ENCODE data around the gene TIMM50. TPM values are rescaled to one million over a fixed set of nuclear protein-coding genes. Genes with fewer than 3 reads are reported as not detected.
A peak's percentile ranks its signal among the peaks of the same experiment; 100 is the strongest.

The TIMM50 gene
- total RNA-seq, 1 donor from 2014 or later = 39.9 TPM

DNA sequence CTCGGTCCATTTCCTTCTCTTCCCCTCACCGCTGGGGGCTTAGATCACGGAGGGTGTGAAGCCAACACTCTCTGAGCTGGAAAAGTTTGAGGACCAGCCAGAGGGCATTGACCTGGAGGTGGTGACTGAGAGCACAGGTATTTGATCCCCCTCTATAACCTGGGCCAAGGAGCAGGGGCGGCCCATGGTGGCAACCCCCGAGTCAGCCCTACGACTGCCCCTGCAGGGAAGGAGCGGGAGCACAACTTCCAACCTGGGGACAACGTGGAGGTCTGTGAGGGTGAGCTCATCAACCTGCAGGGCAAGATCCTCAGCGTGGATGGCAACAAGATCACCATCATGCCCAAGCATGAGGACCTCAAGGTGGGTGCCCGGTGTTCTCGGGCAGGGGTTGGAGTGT lies 11.6 kb upstream of the TIMM50 start:
- Histone ChIP-seq H3K27me3 (no peaks in the 10 kb centered on the region), H3K4me1 (no peaks in the 10 kb centered on the region), H3K4me2 (no peak overlapping the region), H4K20me1 (ENCODE audit: low read depth) (no peaks in the 10 kb centered on the region), H3K4me3 (no peak overlapping the region), H3K79me2 (ENCODE audit: low read depth) (no peaks in the 10 kb centered on the region), H3K9me3 (ENCODE audit: low read depth) (no peaks in the 10 kb centered on the region), H3K9ac (no peak overlapping the region), H3F3A (ENCODE audit: low read depth) (no peaks in the 10 kb centered on the region), H3K27ac (no peak overlapping the region), H2AFZ (replicated peaks) (no peak overlapping the region), H3K36me3 (no peaks in the 10 kb centered on the region)
- Mint-ChIP-seq H3K4me1 (no peaks in the 10 kb centered on the region), H3K36me3 (peaks cover 43% of the 10 kb centered on the region), H3K27me3 (ENCODE audit: insufficient read depth, low read depth) (peaks cover 6% of the 10 kb centered on the region), H3K9me3 (no peaks in the 10 kb centered on the region), H3K27ac (no peak overlapping the region), H3K4me3 (peak overlapping the region; percentile 52)
- no peak for DNase-seq (ENCODE audit: low spot score)
- TF ChIP-seq CTCF (IDR thresholded peaks at IDR 0.05) = no peak
- TF ChIP-seq EZH2 (IDR thresholded peaks at IDR 0.05) = no peak
- TF ChIP-seq EZH2phosphoT487 (IDR thresholded peaks at IDR 0.05) = no peak

DNA sequence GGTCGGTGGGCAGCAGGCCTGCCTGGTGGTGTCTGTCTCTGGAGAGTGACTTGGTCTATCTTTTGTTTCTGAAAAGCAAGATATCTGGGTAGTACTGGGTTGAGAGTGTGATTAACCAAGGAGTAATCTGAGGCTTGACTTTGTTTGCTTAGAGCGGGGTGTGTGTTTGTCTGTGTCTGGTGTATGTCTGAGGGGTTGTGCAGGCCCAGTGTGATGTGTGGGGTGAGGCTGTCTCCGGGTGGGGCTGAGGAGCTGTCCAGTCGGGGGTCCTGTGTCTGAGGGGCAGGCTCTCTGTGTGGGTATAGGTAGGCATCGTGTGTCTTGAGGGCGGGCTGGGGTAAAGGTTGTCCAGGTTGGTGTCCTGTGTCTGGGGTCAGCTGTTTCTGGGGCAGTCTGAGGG lies 11.1 kb upstream of the TIMM50 start:
- H4K20me1 ChIP-seq (ENCODE audit: low read depth) = no peaks in the 10 kb centered on the region
- H3K4me1 ChIP-seq = no peaks in the 10 kb centered on the region
- no peak overlapping the region for H3K27ac ChIP-seq
- H3K9me3 ChIP-seq (ENCODE audit: low read depth) = no peaks in the 10 kb centered on the region
- TF ChIP-seq CTCF (IDR thresholded peaks at IDR 0.05) = no peak
- TF ChIP-seq EZH2phosphoT487 (IDR thresholded peaks at IDR 0.05) = no peak
- no peak for TF ChIP-seq EZH2 (IDR thresholded peaks at IDR 0.05)
- no peaks in the 10 kb centered on the region for H3K79me2 ChIP-seq (ENCODE audit: low read depth)
- Mint-ChIP-seq H3K4me1 (no peaks in the 10 kb centered on the region), H3K9me3 (no peaks in the 10 kb centered on the region), H3K27me3 (ENCODE audit: insufficient read depth, low read depth) (peaks cover 6% of the 10 kb centered on the region), H3K36me3 (peaks cover 44% of the 10 kb centered on the region), H3K4me3 (peak overlapping the region; percentile 17), H3K27ac (no peak overlapping the region)
- H3K4me3 ChIP-seq = no peak overlapping the region
- no peak overlapping the region for H3K9ac ChIP-seq
- H3F3A ChIP-seq (ENCODE audit: low read depth) = no peaks in the 10 kb centered on the region
- DNase-seq (ENCODE audit: low spot score) = no peak
- no peak overlapping the region for H2AFZ ChIP-seq (replicated peaks)
- no peak overlapping the region for H3K4me2 ChIP-seq
- H3K36me3 ChIP-seq = no peaks in the 10 kb centered on the region
- H3K27me3 ChIP-seq = no peaks in the 10 kb centered on the region

DNA sequence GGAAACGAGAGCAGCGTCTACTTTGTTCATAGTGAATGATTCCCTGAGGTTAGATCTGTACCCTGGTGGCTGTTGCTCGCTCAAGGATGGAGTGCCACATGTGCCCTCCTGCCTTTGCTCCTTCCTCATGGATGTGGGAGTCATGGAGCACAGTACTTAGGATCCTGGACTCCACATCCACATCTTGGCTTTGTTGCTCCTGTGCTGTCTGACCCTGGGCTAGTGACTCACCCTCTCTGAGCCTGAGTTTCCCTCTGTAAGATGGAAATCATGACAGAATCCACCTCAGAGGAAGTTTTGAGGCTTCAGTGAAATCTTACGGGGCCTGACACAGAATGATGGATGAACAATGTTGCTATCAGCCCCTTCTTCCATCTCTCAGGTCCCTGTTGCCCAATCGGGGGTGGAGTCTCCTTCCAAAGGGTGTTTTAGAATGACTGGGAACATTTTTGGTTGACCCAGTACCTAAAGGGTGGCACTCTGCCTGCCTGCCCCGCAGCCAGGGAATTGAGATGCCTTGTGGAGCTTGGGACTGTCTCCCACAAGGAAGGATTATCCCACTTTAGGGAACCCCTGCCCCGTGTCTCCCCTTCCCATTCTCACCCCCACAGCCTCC lies 9.8 kb upstream of the TIMM50 start:
- H3K27ac Mint-ChIP-seq = no peak overlapping the region
- TF ChIP-seq EZH2 (IDR thresholded peaks at IDR 0.05) (no peak), CTCF (IDR thresholded peaks at IDR 0.05) (no peak), EZH2phosphoT487 (IDR thresholded peaks at IDR 0.05) (no peak)

More for the DNA sequence above, 9.8 kb upstream of the TIMM50 start:
- Histone ChIP-seq H3K4me3 (no peak overlapping the region), H3K4me1 (no peaks in the 10 kb centered on the region), H2AFZ (replicated peaks) (no peak overlapping the region), H3K27me3 (no peaks in the 10 kb centered on the region), H3K36me3 (no peaks in the 10 kb centered on the region), H3K4me2 (no peak overlapping the region), H3F3A (ENCODE audit: low read depth) (no peaks in the 10 kb centered on the region), H3K27ac (no peak overlapping the region), H3K79me2 (ENCODE audit: low read depth) (no peaks in the 10 kb centered on the region), H3K9ac (no peak overlapping the region), H3K9me3 (ENCODE audit: low read depth) (no peaks in the 10 kb centered on the region), H4K20me1 (ENCODE audit: low read depth) (no peaks in the 10 kb centered on the region)
- DNase-seq (ENCODE audit: low spot score) = no peak
- Mint-ChIP-seq H3K4me3 (no peak overlapping the region), H3K4me1 (no peaks in the 10 kb centered on the region), H3K9me3 (no peaks in the 10 kb centered on the region), H3K27me3 (ENCODE audit: insufficient read depth, low read depth) (peaks cover 6% of the 10 kb centered on the region), H3K36me3 (peaks cover 42% of the 10 kb centered on the region)

Measured in neural progenitor cell (in vitro differentiated cells).